Activated CD4-positive, alpha-beta T cell treated with anti-CD3 and anti-CD28 coated beads, Interleukin-2, amount 50 U/mL, for 1 hour (primary cell): Measurements from ENCODE around the gene MBD3L3.
"Not testable (repeated sequence)": the region's sequence is repeated elsewhere in the genome, so short reads cannot be mapped to it uniquely, and the experiment has no call there.

Source experiments
- DNase-seq: peaks from one replicate; pipeline ENCODE4 v3.0.0-alpha.2; 2020

The MBD3L3 gene

GRCh38 chr19:7059977-7060376 is 1.5 kb upstream of the MBD3L3 start:
- DNase-seq: not testable (repeated sequence)

GRCh38 chr19:7056371-7056770 is 2.1 kb downstream of the MBD3L3 start:
- DNase-seq: not testable (repeated sequence)

GRCh38 chr19:7055679-7056078 is 2.8 kb downstream of the MBD3L3 start:
- not testable (repeated sequence) for DNase-seq

- not testable (repeated sequence) for DNase-seq
Observed at GRCh38 chr19:7054635-7055368, 3.7 kb downstream of the MBD3L3 start.

- DNase-seq: not testable (repeated sequence)
Observed at GRCh38 chr19:7052896-7053295, 5.6 kb downstream of the MBD3L3 start.

DNA sequence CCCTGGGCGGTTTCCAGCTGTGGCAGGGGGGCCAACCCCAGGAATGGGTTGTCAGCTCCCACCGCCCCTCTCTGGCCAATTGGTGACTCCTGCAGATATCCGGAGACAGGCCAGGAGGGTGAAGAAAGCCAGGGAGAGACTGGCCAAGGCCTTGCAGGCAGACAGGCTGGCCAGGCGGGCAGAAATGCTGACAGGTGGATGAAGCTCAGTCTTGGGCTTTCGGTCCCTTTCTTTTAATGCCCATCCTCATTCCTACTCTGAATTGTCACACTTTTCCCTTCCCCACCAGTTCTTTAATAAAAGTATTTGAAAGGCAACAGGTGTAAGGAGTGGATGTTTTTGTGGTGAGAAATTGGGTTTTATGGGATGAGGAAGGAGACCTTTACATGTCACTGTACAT is 7.1 kb downstream of the MBD3L3 start:
- DNase-seq: not testable (repeated sequence)

GRCh38 chr19:7049021-7049420 is 9.5 kb downstream of the MBD3L3 start, which contains the start of gene MBD3L2:
TSS of gene MBD3L2 (plus strand) at chr19:7049321. CDS start at chr19:7049374, 53 bp downstream.
- not testable (repeated sequence) for DNase-seq

DNA sequence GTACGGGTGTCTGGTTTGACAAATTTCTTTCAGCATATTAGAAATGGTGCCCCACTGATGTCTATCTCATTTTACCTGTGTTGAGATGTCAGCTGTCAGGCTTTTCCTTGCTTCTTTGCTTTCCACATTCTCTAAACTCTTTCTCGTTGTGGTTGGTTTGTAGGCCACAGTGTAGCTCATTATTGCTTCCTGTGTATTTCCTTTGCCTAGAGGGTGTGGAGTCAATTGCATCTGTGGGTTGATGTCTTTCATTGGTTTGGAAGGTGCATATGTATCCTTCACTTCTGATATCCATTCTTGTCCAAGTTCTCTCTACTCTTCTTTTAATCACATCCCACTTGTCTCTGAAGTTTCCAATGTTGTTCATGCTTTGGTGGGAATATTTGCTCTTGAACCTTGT is 16.9 kb downstream of the MBD3L3 start:
- not testable (repeated sequence) for DNase-seq

DNA sequence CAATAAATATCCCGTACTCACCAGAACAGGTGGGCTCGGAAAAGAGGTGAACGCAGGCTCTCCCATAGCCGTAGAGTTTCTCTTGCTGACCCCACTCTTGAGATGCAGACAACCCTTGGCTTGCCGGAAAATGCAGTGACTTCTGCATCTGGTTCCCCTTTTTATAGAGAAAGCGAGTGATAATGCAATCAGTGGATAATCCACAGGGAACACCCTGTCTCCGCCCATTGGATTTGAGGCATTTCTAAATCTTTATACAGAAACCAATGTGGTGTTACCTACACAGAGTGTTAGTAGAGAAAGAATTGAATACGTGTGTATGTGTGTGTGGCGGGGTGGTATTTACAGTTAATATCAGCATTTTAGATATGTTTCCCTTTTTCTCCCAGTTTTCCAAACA is 18.4 kb downstream of the MBD3L3 start, which contains the start of gene MBD3L4:
TSS of gene MBD3L4 (minus strand) at position 101 of the 400 bp plus-strand sequence. CDS start at position 66, 35 bp downstream.
- not testable (repeated sequence) for DNase-seq

DNA sequence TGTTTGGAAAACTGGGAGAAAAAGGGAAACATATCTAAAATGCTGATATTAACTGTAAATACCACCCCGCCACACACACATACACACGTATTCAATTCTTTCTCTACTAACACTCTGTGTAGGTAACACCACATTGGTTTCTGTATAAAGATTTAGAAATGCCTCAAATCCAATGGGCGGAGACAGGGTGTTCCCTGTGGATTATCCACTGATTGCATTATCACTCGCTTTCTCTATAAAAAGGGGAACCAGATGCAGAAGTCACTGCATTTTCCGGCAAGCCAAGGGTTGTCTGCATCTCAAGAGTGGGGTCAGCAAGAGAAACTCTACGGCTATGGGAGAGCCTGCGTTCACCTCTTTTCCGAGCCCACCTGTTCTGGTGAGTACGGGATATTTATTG is 28.2 kb downstream of the MBD3L3 start, which contains the start of gene MBD3L5:
TSS of gene MBD3L5 (plus strand) at position 301 of the 400 bp plus-strand sequence. CDS start at position 335, 34 bp downstream.
- not testable (repeated sequence) for DNase-seq

DNA sequence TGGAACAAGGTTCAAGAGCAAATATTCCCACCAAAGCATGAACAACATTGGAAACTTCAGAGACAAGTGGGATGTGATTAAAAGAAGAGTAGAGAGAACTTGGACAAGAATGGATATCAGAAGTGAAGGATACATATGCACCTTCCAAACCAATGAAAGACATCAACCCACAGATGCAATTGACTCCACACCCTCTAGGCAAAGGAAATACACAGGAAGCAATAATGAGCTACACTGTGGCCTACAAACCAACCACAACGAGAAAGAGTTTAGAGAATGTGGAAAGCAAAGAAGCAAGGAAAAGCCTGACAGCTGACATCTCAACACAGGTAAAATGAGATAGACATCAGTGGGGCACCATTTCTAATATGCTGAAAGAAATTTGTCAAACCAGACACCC is 29.7 kb downstream of the MBD3L3 start:
- DNase-seq: not testable (repeated sequence)

DNA sequence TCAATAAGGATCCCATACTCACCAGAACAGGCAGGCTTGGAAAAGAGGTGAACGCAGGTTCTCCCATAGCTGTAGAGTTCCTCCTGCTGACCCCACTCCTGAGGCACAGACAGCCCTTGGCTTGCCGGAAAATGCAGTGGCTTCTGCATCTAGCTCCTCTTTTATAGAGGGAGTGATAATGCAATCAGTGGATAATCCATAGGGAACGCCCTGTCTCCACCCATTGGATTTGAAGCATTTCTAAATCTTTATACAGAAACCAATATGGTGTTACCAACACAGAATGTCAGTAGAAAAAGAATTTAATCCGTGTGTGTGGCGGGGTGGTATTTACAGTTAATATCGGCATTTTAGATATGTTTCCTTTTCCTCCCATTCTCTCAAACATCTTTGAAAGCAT is 37.1 kb downstream of the MBD3L3 start, which contains the start of gene MBD3L2B:
TSS of gene MBD3L2B (minus strand) at position 101 of the 400 bp plus-strand sequence. CDS start at position 67, 34 bp downstream.
- not testable (repeated sequence) for DNase-seq

DNA sequence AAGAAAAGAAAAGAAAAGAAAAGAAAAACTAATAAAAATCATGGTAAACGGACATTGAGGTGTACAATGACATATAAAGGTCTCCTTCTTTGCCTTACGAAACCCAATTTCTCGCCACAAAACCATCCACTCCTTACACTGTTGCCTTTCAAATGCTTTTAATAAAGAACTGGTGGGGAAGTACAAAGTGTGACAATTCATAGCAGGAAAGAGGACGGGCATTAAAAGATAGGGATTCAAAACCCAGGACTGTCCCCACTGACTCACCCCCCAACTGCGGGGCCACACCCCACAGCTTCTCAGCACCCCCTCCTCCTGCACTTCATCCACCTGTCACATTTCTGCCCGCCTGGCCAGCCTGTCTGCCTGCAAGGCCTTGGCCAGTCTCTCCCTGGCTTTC is 39.6 kb downstream of the MBD3L3 start:
- DNase-seq: no peak

DNA sequence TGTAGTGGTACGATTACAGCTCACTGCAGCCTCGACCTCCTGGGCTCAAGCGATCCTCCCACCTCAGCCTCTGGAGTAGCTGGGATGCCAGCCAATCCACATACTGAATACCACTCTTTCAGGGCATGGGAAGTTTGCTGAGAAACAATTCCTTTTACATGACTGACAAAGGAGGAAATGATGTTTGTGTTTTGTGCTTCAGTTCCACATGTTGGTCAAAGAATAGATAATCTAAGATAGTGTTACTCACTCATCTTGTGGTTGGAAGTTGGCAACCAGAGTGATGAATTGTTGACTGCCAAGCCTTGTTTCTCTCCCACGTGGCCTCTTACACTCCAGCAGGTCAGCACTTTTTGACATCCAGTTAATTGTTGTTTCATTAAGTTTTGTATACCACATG is 44.8 kb downstream of the MBD3L3 start:
- no peak for DNase-seq

DNA sequence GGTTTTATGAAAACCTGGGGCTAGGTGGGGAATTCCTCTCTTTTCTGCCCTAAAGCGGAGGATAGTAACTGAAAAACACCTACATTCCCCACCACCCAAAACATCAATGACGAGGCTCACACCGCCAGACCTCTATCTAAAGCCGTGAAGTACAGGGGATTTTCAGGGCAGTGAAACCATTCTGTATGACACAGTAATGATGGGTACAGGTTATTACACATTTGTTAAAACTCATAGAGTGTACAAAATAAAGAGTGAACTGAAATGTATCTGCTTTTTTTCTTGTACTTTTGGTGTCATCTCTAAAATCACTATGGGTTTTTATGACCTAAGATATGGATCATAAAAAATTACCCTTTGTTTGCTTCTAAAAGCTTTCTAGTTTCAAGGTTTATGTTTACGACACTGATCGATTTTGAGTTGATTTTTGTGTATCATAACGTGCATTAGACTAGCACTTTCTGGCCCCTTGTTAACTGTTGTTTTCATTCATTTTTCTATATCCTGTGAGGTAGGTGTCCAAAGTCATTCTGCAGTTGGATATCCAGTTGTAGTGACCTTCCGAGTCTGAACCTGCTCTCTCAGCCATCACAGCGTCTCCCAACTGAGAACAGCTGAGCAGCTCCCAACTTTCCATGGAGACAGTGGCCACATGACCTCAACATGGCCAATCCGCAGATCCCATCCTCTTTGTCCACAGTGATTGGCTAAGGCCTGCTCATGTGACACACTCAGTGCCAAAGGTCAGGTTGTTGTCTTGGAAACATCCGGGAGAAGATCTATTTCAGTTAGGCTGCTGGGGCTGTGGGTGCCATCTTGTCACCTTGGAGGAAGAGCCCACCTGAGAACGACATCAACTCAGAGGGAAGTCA is 47.5 kb downstream of the MBD3L3 start:
- DNase-seq: no peak

DNA sequence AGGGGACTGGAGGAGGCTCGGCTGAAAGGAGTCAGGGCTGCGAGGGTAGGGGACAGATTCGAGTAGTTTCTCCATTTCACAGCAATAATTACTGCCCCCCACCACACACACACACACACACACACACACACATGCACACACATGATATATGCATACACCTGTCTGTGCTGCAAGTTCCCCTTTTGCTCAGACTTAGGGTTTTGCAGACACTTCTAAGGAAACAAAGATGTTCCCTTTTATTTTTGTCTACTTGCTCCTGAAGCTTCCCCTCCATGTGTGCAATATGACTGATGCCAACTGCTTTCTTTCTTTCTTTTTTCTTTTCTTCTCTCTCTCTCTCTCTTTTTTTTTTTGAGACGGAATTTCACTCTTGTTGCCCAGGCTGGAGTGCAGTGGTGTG is 50.6 kb downstream of the MBD3L3 start:
- no peak for DNase-seq
